ENCODE data around the gene HTR3C.

The HTR3C gene

GRCh38 chr3:184096811-184097383, 44.0 kb downstream of the HTR3C start, which contains the start of gene HTR3E:
Gene HTR3E (plus strand): TSS chr3:184097064. CDS start chr3:184097530, 466 bp downstream.
- DNase-seq = no peak

DNA sequence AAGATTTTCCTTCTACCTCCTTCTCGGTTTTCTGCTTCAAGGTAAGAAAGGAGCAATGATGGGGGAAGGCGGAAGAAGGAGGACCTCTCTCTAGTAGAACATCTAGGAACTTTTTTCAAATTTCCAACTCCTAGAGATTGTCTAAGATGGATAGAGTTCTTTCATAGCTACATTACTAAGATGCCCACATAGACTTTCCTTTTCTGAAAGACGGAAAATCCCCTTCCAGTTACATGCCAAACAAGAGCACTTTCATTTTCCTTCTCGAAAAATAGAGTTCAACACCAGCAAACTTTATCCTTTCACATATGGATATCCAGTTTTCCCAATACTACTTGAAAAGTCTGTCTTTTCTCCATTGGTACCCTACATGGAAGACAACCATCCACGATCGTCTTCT, 44.7 kb downstream of the HTR3C start:
- no peak for DNase-seq

- DNase-seq = no peak
These were observed 47.2 kb downstream of the HTR3C start for GRCh38 chr3:184099806-184100686.

Measured in stimulated activated CD4-positive, alpha-beta T cell treated with anti-CD3 and anti-CD28 coated beads, Interleukin-1b, Interleukin-23, amount 100 ng/mL, for 48 hours (primary cell).